ENCODE data around the gene PPFIA1. TPM values are rescaled to one million over a fixed set of nuclear protein-coding genes. Genes with fewer than 3 reads are reported as not detected.
"Not testable (repeated sequence)": the region's sequence is repeated elsewhere in the genome, so short reads cannot be mapped to it uniquely, and the experiment has no call there.

PPFIA1 gene
- total RNA-seq, 5 donors from 2014 or later (not counting 1 experiment from before 2014, with no cell fraction given): 41.0 to 50.7 (median 49.6) TPM

DNA sequence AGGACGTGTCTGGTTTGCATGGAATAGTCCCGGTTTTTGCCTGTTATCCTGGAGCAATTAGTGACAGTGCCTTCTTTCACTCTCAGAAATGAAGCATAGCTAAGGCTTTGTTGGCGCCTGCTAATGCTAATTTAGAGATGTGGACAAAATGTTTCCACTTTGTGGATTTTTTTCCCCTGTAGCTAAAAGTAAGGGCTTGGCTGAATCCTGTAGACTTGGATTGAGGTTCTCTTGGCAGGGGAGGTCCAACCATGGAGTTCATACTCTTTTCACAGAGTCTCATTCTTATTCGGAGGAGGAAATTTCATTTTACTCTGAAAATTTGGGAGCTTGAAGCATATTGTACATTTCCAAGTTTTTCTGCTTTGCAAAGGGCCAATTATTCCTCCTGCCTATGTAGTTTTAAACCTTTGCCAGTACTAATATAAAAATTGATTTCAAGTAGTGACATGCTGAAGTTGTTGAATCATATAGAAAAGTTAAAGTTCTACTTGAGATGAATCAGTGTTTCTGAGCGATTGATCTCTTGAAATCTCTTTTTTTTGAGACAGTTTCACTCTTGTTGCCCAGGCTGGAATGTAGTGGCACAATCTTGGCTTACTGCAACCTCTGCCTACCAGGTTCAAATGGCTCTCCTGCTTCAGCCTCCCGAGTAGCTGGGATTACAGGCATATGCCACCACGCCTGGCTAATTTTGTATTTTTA lies 20.0 kb downstream of the PPFIA1 start:
- Histone ChIP-seq H3K36me3 (ENCODE audit: control insufficient read depth in 2 of 2, extremely low read depth in 1 of 2, insufficient read depth in 1 of 2, low read length in 1 of 2) (peaks cover 10 to 46% of the 10 kb centered on the region in 2 donors), H3K4me3 (ENCODE audit: control insufficient read depth in 1 of 2, extremely low read depth in 1 of 2, low read length in 1 of 2) (no peak overlapping the region), H3K27me3 (replicated peaks in 1 of 2; ENCODE audit: control insufficient read depth in 2 of 2, extremely low read depth in 1 of 2, insufficient read depth in 2 of 2, low read length in 1 of 2) (no peaks in the 10 kb centered on the region), H3K4me1 (ENCODE audit: control insufficient read depth in 1 of 2, extremely low read depth in 1 of 2, insufficient read depth in 2 of 2, low read length in 2 of 2) (no peaks in the 10 kb centered on the region), H3K9me3 (no peaks in the 10 kb centered on the region), H3K27ac (ENCODE audit: low read length) (no peak overlapping the region)
- ChIA-PET POLR2A (no interaction called here), CTCF (no interaction called here)
- Mint-ChIP-seq H3K9me3 (no peaks in the 10 kb centered on the region), H3K4me3 (no peak overlapping the region), H3K27ac (no peak overlapping the region), H3K36me3 (peaks cover 45% of the 10 kb centered on the region), H3K27me3 (no peaks in the 10 kb centered on the region), H3K4me1 (peaks cover 8 to 18% (median 18%) of the 10 kb centered on the region in 3 donors)
- DNase-seq (no peak), ATAC-seq (replicated peaks in 1 of 4) (no peak)
- 100% methylated on average over 4 of the region's 7 CpGs for WGBS (ENCODE audit: insufficient coverage)

DNA sequence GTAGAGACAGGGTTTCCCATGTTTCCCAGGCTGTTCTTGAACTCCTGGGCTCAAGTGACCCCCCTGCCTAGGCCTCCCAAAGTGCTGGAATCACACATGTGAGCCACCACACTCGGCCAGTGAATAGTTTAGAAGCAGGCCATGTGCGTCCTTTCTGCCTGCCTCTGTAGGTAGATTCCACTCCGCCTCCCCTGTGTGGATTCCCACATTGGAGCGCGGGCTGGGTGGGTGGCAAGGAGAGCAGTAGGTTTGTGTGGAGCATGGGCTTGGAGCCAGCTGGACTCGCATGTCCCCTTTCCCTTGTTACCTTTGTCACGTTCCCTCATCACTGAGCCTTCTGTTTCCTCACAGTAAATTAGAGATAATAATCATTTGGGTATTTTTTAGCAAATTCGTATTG lies 21.7 kb downstream of the PPFIA1 start:
- CTCF ChIA-PET: no interaction called here
- no peaks in the 10 kb centered on the region for H3K27me3 ChIP-seq (replicated peaks in 1 of 2; ENCODE audit: control insufficient read depth in 2 of 2, extremely low read depth in 1 of 2, insufficient read depth in 2 of 2, low read length in 1 of 2)
- H3K4me1 Mint-ChIP-seq: peaks cover 8 to 18% (median 18%) of the 10 kb centered on the region in 3 donors
- no peaks in the 10 kb centered on the region for H3K9me3 ChIP-seq
- ATAC-seq (replicated peaks in 1 of 4) (no peak), DNase-seq (no peak)
- H3K9me3 Mint-ChIP-seq: no peaks in the 10 kb centered on the region
- H3K4me1 ChIP-seq (ENCODE audit: control insufficient read depth in 1 of 2, extremely low read depth in 1 of 2, insufficient read depth in 2 of 2, low read length in 2 of 2): no peaks in the 10 kb centered on the region
- POLR2A ChIA-PET: no interaction called here
- H3K27ac ChIP-seq (ENCODE audit: low read length): no peak overlapping the region
- no peaks in the 10 kb centered on the region for H3K27me3 Mint-ChIP-seq
- peaks cover 10 to 40% of the 10 kb centered on the region in 2 donors for H3K36me3 ChIP-seq (ENCODE audit: control insufficient read depth in 2 of 2, extremely low read depth in 1 of 2, insufficient read depth in 1 of 2, low read length in 1 of 2)
- WGBS (ENCODE audit: insufficient coverage): 97% methylated on average over 5 of the region's 8 CpGs
- no peak overlapping the region for H3K27ac Mint-ChIP-seq
- H3K36me3 Mint-ChIP-seq: peaks cover 41% of the 10 kb centered on the region
- no peak overlapping the region for H3K4me3 ChIP-seq (ENCODE audit: control insufficient read depth in 1 of 2, extremely low read depth in 1 of 2, low read length in 1 of 2)
- no peak overlapping the region for H3K4me3 Mint-ChIP-seq

DNA sequence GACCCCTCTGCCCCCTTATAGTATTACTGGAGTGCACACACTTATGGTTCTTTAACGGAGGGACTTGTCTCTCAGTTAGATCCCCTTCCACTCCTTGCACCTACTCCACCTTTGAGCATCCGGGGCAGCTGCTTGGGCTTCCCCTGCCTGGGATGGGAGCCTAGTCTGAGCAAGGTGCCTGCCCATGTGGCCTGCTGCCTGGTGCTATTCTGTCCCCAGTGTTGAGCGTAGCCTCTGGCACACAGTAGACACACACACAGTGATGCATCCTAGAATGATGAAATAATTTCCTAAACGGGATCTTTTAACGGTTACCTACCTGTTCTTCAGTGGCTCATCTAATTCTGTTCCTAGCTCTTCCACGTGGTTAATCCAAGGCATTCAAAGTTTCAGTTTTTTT lies 22.4 kb downstream of the PPFIA1 start:
- peaks cover 10 to 40% of the 10 kb centered on the region in 2 donors for H3K36me3 ChIP-seq (ENCODE audit: control insufficient read depth in 2 of 2, extremely low read depth in 1 of 2, insufficient read depth in 1 of 2, low read length in 1 of 2)
- no peak overlapping the region for H3K4me3 ChIP-seq (ENCODE audit: control insufficient read depth in 1 of 2, extremely low read depth in 1 of 2, low read length in 1 of 2)
- POLR2A ChIA-PET: no interaction called here
- H3K27me3 Mint-ChIP-seq: no peaks in the 10 kb centered on the region
- no peaks in the 10 kb centered on the region for H3K9me3 ChIP-seq
- H3K27ac ChIP-seq (ENCODE audit: low read length): no peak overlapping the region
- DNase-seq (no peak), ATAC-seq (replicated peaks in 1 of 4) (no peak)
- WGBS (ENCODE audit: insufficient coverage): 89% methylated on average over 5 of the region's 6 CpGs
- no peaks in the 10 kb centered on the region for H3K27me3 ChIP-seq (replicated peaks in 1 of 2; ENCODE audit: control insufficient read depth in 2 of 2, extremely low read depth in 1 of 2, insufficient read depth in 2 of 2, low read length in 1 of 2)
- H3K4me1 Mint-ChIP-seq: peaks cover 11 to 23% (median 18%) of the 10 kb centered on the region in 3 donors
- no peak overlapping the region for H3K4me3 Mint-ChIP-seq
- H3K4me1 ChIP-seq (ENCODE audit: control insufficient read depth in 1 of 2, extremely low read depth in 1 of 2, insufficient read depth in 2 of 2, low read length in 2 of 2): no peaks in the 10 kb centered on the region
- CTCF ChIA-PET: no interaction called here
- no peak overlapping the region for H3K27ac Mint-ChIP-seq
- peaks cover 44% of the 10 kb centered on the region for H3K36me3 Mint-ChIP-seq
- no peaks in the 10 kb centered on the region for H3K9me3 Mint-ChIP-seq

DNA sequence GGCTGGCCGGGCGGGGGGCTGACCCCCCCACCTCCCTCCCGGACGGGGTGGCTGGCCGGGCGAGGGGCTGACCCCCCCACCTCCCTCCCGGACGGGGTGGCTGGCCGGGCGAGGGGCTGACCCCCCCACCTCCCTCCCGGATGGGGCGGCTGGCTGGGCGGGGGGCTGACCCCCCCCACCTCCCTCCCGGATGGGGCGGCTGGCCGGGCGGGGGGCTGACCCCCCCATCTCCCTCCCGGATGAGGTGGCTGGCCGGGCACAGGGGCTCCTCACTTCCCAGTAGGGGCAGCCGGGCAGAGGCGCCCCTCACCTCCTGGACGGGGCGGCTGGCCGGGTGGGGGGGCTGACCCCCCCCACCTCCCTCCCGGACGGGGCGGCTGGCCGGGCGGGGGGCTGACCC lies 24.7 kb downstream of the PPFIA1 start:
- H3K9me3 Mint-ChIP-seq; POLR2A ChIA-PET; H3K27ac ChIP-seq (ENCODE audit: low read length); DNase-seq; H3K27ac Mint-ChIP-seq; H3K4me1 ChIP-seq (ENCODE audit: control insufficient read depth in 1 of 2, extremely low read depth in 1 of 2, insufficient read depth in 2 of 2, low read length in 2 of 2); H3K27me3 ChIP-seq (replicated peaks in 1 of 2; ENCODE audit: control insufficient read depth in 2 of 2, extremely low read depth in 1 of 2, insufficient read depth in 2 of 2, low read length in 1 of 2); H3K4me3 ChIP-seq (ENCODE audit: control insufficient read depth in 1 of 2, extremely low read depth in 1 of 2, low read length in 1 of 2); ATAC-seq (replicated peaks in 1 of 4); H3K9me3 ChIP-seq; H3K4me3 Mint-ChIP-seq; H3K27me3 Mint-ChIP-seq; CTCF ChIA-PET: not testable (repeated sequence)
- peaks cover 57% of the 10 kb centered on the region for H3K36me3 Mint-ChIP-seq
- WGBS (ENCODE audit: insufficient coverage): no CpG with 5 or more reads among the region's 29 CpGs
- H3K36me3 ChIP-seq (ENCODE audit: control insufficient read depth in 2 of 2, extremely low read depth in 1 of 2, insufficient read depth in 1 of 2, low read length in 1 of 2): peaks cover 10 to 38% of the 10 kb centered on the region in 2 donors
- peaks cover 11 to 24% (median 18%) of the 10 kb centered on the region in 3 donors for H3K4me1 Mint-ChIP-seq

DNA sequence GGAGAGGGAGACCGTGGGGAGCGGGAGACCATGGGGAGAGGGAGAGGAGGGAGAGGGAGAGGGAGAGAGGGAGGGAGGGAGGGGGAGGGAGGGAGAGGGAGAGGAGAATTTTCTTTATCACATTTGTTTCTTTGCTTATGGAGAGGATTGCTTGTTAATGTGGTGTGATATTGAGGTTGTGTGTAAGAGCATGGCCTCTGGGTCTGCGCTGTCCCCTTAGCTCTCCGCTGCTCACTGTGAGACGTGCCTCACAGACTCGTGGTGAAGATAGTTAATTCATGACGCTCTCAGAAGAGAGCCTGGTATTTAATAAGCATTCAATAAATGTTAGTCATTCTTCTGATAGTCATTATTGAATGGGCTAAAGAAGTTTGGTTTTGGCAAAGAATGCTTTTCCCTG lies 26.2 kb downstream of the PPFIA1 start:
- CTCF ChIA-PET: no interaction called here
- no peak for DNase-seq
- Mint-ChIP-seq H3K4me3 (no peak overlapping the region), H3K36me3 (peaks cover 54% of the 10 kb centered on the region), H3K27ac (no peak overlapping the region), H3K27me3 (no peaks in the 10 kb centered on the region), H3K4me1 (peaks cover 9 to 24% (median 15%) of the 10 kb centered on the region in 3 donors), H3K9me3 (no peaks in the 10 kb centered on the region)
- H3K27me3 ChIP-seq (replicated peaks in 1 of 2; ENCODE audit: control insufficient read depth in 2 of 2, extremely low read depth in 1 of 2, insufficient read depth in 2 of 2, low read length in 1 of 2): no peaks in the 10 kb centered on the region
- ATAC-seq (replicated peaks in 1 of 4): no peak
- peaks cover 3 to 39% of the 10 kb centered on the region in 2 donors for H3K36me3 ChIP-seq (ENCODE audit: control insufficient read depth in 2 of 2, extremely low read depth in 1 of 2, insufficient read depth in 1 of 2, low read length in 1 of 2)
- H3K4me3 ChIP-seq (ENCODE audit: control insufficient read depth in 1 of 2, extremely low read depth in 1 of 2, low read length in 1 of 2): no peak overlapping the region
- H3K9me3 ChIP-seq: no peaks in the 10 kb centered on the region
- H3K27ac ChIP-seq (ENCODE audit: low read length): no peak overlapping the region
- H3K4me1 ChIP-seq (ENCODE audit: control insufficient read depth in 1 of 2, extremely low read depth in 1 of 2, insufficient read depth in 2 of 2, low read length in 2 of 2): no peaks in the 10 kb centered on the region
- WGBS (ENCODE audit: insufficient coverage): 100% methylated on average over 1 of the region's 7 CpGs
- POLR2A ChIA-PET: no interaction called here

DNA sequence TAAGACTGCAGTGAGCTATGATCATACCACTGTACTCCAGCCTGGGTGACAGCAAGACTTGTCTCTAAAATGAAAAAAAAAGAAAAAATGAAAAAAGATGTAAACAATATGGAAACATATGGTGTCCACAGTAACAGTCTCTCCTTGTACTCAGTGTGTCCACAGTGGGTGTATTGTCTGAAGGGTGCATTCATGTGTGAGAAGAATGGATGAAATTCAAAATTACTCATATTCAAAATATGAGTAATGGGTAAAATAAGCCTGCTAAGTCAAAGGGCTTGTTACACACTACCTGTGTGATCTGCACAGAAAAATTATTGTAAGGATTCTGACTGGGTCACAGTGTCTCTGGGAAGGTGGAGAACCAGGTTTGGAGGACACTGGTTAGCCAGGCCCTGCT lies 26.9 kb downstream of the PPFIA1 start:
- Histone ChIP-seq H3K27me3 (replicated peaks in 1 of 2; ENCODE audit: control insufficient read depth in 2 of 2, extremely low read depth in 1 of 2, insufficient read depth in 2 of 2, low read length in 1 of 2) (no peaks in the 10 kb centered on the region), H3K36me3 (ENCODE audit: control insufficient read depth in 2 of 2, extremely low read depth in 1 of 2, insufficient read depth in 1 of 2, low read length in 1 of 2) (peaks cover 0 to 37% of the 10 kb centered on the region in 2 donors), H3K27ac (ENCODE audit: low read length) (no peak overlapping the region), H3K9me3 (no peaks in the 10 kb centered on the region), H3K4me3 (ENCODE audit: control insufficient read depth in 1 of 2, extremely low read depth in 1 of 2, low read length in 1 of 2) (no peak overlapping the region), H3K4me1 (ENCODE audit: control insufficient read depth in 1 of 2, extremely low read depth in 1 of 2, insufficient read depth in 2 of 2, low read length in 2 of 2) (no peaks in the 10 kb centered on the region)
- ATAC-seq (replicated peaks in 1 of 4): no peak
- H3K27ac Mint-ChIP-seq: no peak overlapping the region
- CTCF ChIA-PET: no interaction called here
- DNase-seq: no peak
- H3K27me3 Mint-ChIP-seq: no peaks in the 10 kb centered on the region
- H3K9me3 Mint-ChIP-seq: no peaks in the 10 kb centered on the region
- H3K4me1 Mint-ChIP-seq: peaks cover 9 to 31% (median 19%) of the 10 kb centered on the region in 3 donors
- peaks cover 55% of the 10 kb centered on the region for H3K36me3 Mint-ChIP-seq
- POLR2A ChIA-PET: no interaction called here
- H3K4me3 Mint-ChIP-seq: no peak overlapping the region
